HepG2 (cell line): Measurements from ENCODE around the gene TOB1. TPM values are rescaled to one million over a fixed set of nuclear protein-coding genes. Genes with fewer than 3 reads are reported as not detected.
A peak's percentile ranks its signal among the peaks of the same experiment; 100 is the strongest.

Experiments used
- CBX1 ChIP-seq: IDR thresholded peaks from one replicate; pipeline ENCODE4 v1.6.1; 2016; ENCODE audit warnings: antibody characterized with exemption, low read depth
- HNF1A ChIP-seq, 2 experiments: sonication (generic) in 1 of 2; formaldehyde crosslinking in 1 of 2; IDR thresholded peaks; 2 replicates each; pipeline versions ENCODE4 v1.4.0 to v1.6.1; 2016 to 2020; ENCODE audit warnings: borderline replicate concordance in 1 of 2, low read depth in 1 of 2, mild to moderate bottlenecking in 1 of 2, missing genetic modification reagents in 1 of 2
- PHF20 ChIP-seq: sonication (generic); formaldehyde crosslinking; IDR thresholded peaks from 2 replicates; pipeline ENCODE4 v1.5.0; 2020; ENCODE audit warnings: mild to moderate bottlenecking, missing genetic modification reagents
- SAP130 ChIP-seq: IDR thresholded peaks from 2 replicates; pipeline ENCODE4 v1.6.1; 2016; ENCODE audit warnings: low read depth
- SCMH1 ChIP-seq: sonication (generic); formaldehyde crosslinking; IDR thresholded peaks from 2 replicates; pipeline ENCODE4 v1.9.0; 2021; ENCODE audit warnings: missing genetic modification reagents, mild to moderate bottlenecking, borderline replicate concordance
- SETDB1 ChIP-seq: sonication (generic); formaldehyde crosslinking; IDR thresholded peaks from 2 replicates; pipeline ENCODE4 v1.5.1; 2020; ENCODE audit warnings: missing genetic modification reagents, mild to moderate bottlenecking, borderline replicate concordance
- SRSF4 ChIP-seq: fragments of 200-400 bp; formaldehyde crosslinking; IDR thresholded peaks from one replicate; pipeline ENCODE4 v1.6.1; 2018; ENCODE audit warnings: mild to moderate bottlenecking, low read depth, low read length, moderate library complexity; ENCODE audit not compliant: poor library complexity, severe bottlenecking
- ZFX ChIP-seq: sonication (generic); formaldehyde crosslinking; IDR thresholded peaks from 2 replicates; pipeline ENCODE4 v1.4.0; 2020; ENCODE audit warnings: mild to moderate bottlenecking, low read depth, missing genetic modification reagents, moderate library complexity
- ZNF577 ChIP-seq: sonication (generic); formaldehyde crosslinking; IDR thresholded peaks from 2 replicates; pipeline ENCODE4 v1.4.0; 2020; ENCODE audit warnings: mild to moderate bottlenecking, low read depth, missing genetic modification reagents, borderline replicate concordance
- ZNF619 ChIP-seq: sonication (generic); formaldehyde crosslinking; IDR thresholded peaks from 2 replicates; pipeline ENCODE4 v1.4.0; 2020; ENCODE audit warnings: mild to moderate bottlenecking, missing genetic modification reagents
- ZNF768 ChIP-seq: sonication (generic); formaldehyde crosslinking; IDR thresholded peaks from 2 replicates; pipeline ENCODE4 v1.4.0; 2020; ENCODE audit warnings: missing genetic modification reagents
- ZNF850 ChIP-seq: sonication (generic); formaldehyde crosslinking; conservative IDR thresholded peaks from 2 replicates; pipeline ENCODE4 v1.9.0; 2021; ENCODE audit warnings: mild to moderate bottlenecking, missing genetic modification reagents
- ZSCAN20 ChIP-seq: sonication (generic); formaldehyde crosslinking; IDR thresholded peaks from 2 replicates; pipeline ENCODE4 v1.4.0; 2020; ENCODE audit warnings: missing genetic modification reagents, mild to moderate bottlenecking, borderline replicate concordance
- polyA plus RNA-seq, 8 experiments: library from polyadenylated mRNA; depleted of rRNA in 3 of 8; stranded (reverse) in 7 of 8; unstranded in 1 of 8; fragments of >200 nt; fragmentation: Illumina TruSeq in 4 of 8; extraction: Trizol in 4 of 8; gene quantifications; 2 replicates each; pipeline versions ENCODE4 v1.2.1 to v1.2.3, GENCODE V29; 2011 to 2016; ENCODE audit warnings: low read depth in 4 of 8, missing spikeins in 1 of 8, mixed read lengths in 1 of 8; ENCODE audit not compliant: insufficient read depth in 1 of 8
- total RNA-seq, 5 experiments: library from RNA; depleted of rRNA; stranded (reverse); fragments of >200 nt; fragmentation: Illumina TruSeq; extraction: Trizol; gene quantifications; 2 replicates each; pipeline ENCODE4 v1.2.3, GENCODE V29; 2016; ENCODE audit warnings: low read depth in 1 of 5
- TF ChIP-seq, protein P1 (sequence below): IDR thresholded peaks from 2 replicates; pipeline ENCODE4 v1.6.1; 2016; ENCODE audit warnings: low read depth
- TF ChIP-seq, protein P2 (sequence below): sonication (generic); formaldehyde crosslinking; IDR thresholded peaks from 2 replicates; pipeline ENCODE4 v1.9.0; 2021; ENCODE audit warnings: missing genetic modification reagents, borderline replicate concordance

TOB1 gene
- total and polyA plus RNA-seq, 2 of the 13 experiments (the other 11 are each of a cell fraction or from before 2014, with no cell fraction given) = 21.9 to 57.7 TPM

DNA sequence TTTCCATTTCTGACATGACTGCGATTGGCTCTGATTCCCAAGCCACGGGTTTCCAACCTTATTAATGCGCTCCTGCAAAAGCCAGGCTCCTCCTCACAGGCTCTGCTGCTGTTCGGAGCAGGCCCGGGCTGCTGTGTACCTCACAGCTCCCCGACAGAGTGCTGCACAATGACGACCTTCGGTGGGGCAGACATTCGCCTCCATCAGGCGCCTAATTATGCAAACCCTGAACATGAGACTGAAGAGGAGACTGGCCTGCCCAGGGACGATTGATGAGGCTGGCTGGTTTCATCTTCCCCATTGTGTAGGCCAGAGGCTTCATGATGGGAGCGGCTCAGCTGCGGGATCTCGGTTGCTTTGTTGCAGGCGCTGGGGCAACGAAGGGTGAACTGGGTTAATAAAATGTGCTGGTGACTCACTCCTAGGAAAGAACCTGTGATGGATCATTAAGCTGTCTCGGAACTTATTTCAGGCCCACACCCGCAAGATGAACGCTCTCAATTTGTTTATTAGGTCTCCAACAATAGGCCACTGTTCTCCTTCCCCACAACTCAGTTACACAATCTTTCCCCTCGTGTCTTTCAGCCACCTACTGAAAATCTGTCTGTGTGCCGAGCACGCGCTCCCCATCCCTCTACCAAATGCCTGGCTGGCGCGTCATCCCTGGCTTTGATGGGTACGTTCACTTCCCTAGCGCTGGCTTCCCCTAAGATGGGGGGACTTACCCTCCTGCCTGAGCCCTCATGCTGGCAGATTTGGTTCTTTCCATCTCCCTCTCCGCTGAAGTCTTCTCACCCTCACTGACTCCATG, 27.2 kb upstream of the TOB1 start (continued):
- TF ChIP-seq, protein P1, sequence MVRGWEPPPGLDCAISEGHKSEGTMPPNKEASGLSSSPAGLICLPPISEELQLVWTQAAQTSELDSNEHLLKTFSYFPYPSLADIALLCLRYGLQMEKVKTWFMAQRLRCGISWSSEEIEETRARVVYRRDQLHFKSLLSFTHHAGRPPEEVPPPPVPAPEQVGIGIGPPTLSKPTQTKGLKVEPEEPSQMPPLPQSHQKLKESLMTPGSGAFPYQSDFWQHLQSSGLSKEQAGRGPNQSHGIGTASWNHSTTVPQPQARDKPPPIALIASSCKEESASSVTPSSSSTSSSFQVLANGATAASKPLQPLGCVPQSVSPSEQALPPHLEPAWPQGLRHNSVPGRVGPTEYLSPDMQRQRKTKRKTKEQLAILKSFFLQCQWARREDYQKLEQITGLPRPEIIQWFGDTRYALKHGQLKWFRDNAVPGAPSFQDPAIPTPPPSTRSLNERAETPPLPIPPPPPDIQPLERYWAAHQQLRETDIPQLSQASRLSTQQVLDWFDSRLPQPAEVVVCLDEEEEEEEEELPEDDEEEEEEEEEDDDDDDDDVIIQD (CRISPR knock-in tag) = peak; percentile 49; the same call in 1 of the 2 replicates
- TF ChIP-seq, protein P2, sequence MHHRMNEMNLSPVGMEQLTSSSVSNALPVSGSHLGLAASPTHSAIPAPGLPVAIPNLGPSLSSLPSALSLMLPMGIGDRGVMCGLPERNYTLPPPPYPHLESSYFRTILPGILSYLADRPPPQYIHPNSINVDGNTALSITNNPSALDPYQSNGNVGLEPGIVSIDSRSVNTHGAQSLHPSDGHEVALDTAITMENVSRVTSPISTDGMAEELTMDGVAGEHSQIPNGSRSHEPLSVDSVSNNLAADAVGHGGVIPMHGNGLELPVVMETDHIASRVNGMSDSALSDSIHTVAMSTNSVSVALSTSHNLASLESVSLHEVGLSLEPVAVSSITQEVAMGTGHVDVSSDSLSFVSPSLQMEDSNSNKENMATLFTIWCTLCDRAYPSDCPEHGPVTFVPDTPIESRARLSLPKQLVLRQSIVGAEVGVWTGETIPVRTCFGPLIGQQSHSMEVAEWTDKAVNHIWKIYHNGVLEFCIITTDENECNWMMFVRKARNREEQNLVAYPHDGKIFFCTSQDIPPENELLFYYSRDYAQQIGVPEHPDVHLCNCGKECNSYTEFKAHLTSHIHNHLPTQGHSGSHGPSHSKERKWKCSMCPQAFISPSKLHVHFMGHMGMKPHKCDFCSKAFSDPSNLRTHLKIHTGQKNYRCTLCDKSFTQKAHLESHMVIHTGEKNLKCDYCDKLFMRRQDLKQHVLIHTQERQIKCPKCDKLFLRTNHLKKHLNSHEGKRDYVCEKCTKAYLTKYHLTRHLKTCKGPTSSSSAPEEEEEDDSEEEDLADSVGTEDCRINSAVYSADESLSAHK (CRISPR knock-in tag) = no peak
- peak; percentile 95 for TF ChIP-seq ZFX (CRISPR knock-in tag)
- no peak for TF ChIP-seq CBX1
- no peak for TF ChIP-seq SETDB1 (CRISPR knock-in tag)
- no peak for TF ChIP-seq SCMH1 (CRISPR knock-in tag)
- TF ChIP-seq HNF1A (IDR thresholded peaks at IDR 0.05; ENCODE audit: low read depth) = no peak
- TF ChIP-seq HNF1A (CRISPR knock-in tag; IDR thresholded peaks at IDR 0.05; ENCODE audit: borderline replicate concordance) = peak; percentile 86
- no peak for TF ChIP-seq ZSCAN20
- no peak for TF ChIP-seq ZNF850 (CRISPR knock-in tag)
- TF ChIP-seq SRSF4 = no peak
- peak; percentile 85 for TF ChIP-seq SAP130
- no peak for TF ChIP-seq ZNF577
- TF ChIP-seq ZNF619 (CRISPR knock-in tag) = peak; percentile 65; the same call in 1 of the 2 replicates
- peak; percentile 36 for TF ChIP-seq PHF20
- peak; percentile 61; the same call in 1 of the 2 replicates for TF ChIP-seq ZNF768
